CD4-positive, alpha-beta T cell treated with Interleukin-6 at 100 ng/mL for 8 hours (primary cell): ENCODE measurements around the gene AMIGO1.
"Not testable (repeated sequence)": the region's sequence is repeated elsewhere in the genome, so short reads cannot be mapped to it uniquely, and the experiment has no call there.

ENCODE experiments used
- DNase-seq: peaks from one replicate; pipeline ENCODE4 v3.0.0-alpha.2; 2020; ENCODE audit warnings: mixed read lengths, low spot score

AMIGO1 gene

GRCh38 chr1:109483672-109484518 is 25.6 kb downstream of the AMIGO1 start, which contains the start of gene ATXN7L2:
Gene ATXN7L2 (plus strand): TSS chr1:109483905. CDS start chr1:109483954, 49 bp downstream.
- DNase-seq, result peak; percentile 97

GRCh38 chr1:109482791-109483671 is 26.5 kb downstream of the AMIGO1 start:
- peak; percentile 35 for DNase-seq

GRCh38 chr1:109482242-109482641 is 27.3 kb downstream of the AMIGO1 start:
- no peak for DNase-seq

- DNase-seq, result no peak
Observed at GRCh38 chr1:109481646-109482045, 27.9 kb downstream of the AMIGO1 start.

- no peak for DNase-seq
Observed at GRCh38 chr1:109479901-109480300, 29.6 kb downstream of the AMIGO1 start.

- no peak for DNase-seq
Observed at GRCh38 chr1:109479311-109479710, 30.2 kb downstream of the AMIGO1 start.

- DNase-seq, result no peak
Observed at GRCh38 chr1:109478806-109479205, 30.7 kb downstream of the AMIGO1 start.

- DNase-seq, result no peak
Observed at GRCh38 chr1:109477821-109478220, 31.7 kb downstream of the AMIGO1 start.

GRCh38 chr1:109476825-109477224 is 32.7 kb downstream of the AMIGO1 start:
- DNase-seq, result no peak

GRCh38 chr1:109475261-109475660 is 34.3 kb downstream of the AMIGO1 start:
- DNase-seq, result no peak

GRCh38 chr1:109474697-109475096 is 34.8 kb downstream of the AMIGO1 start:
- DNase-seq, result no peak

- DNase-seq, result not testable (repeated sequence)
Observed at GRCh38 chr1:109473284-109474057, 36.1 kb downstream of the AMIGO1 start.

GRCh38 chr1:109472779-109473178 is 36.7 kb downstream of the AMIGO1 start:
- no peak for DNase-seq

GRCh38 chr1:109470245-109470644 is 39.3 kb downstream of the AMIGO1 start:
- DNase-seq, result no peak

GRCh38 chr1:109468903-109469302 is 40.6 kb downstream of the AMIGO1 start:
- no peak for DNase-seq

GRCh38 chr1:109468061-109468460 is 41.5 kb downstream of the AMIGO1 start:
- DNase-seq, result no peak

GRCh38 chr1:109467301-109467777 is 42.2 kb downstream of the AMIGO1 start:
- no peak for DNase-seq

- DNase-seq, result no peak
Observed at GRCh38 chr1:109466452-109467300, 42.9 kb downstream of the AMIGO1 start, which contains the start of gene SYPL2. Gene SYPL2 (plus strand): TSS chr1:109466546. CDS start chr1:109466844, 298 bp downstream.

GRCh38 chr1:109466125-109466451 is 43.4 kb downstream of the AMIGO1 start:
- DNase-seq, result no peak

- no peak for DNase-seq
Observed at GRCh38 chr1:109457819-109458218, 51.7 kb downstream of the AMIGO1 start.
